Duodenal mucosa (tissue), 2 donors: ENCODE data around the gene MCM10.
"Not testable (repeated sequence)": the region's sequence is repeated elsewhere in the genome, so short reads cannot be mapped to it uniquely, and the experiment has no call there.

ENCODE experiments used
- H3K27ac ChIP-seq: one replicate; pipeline ENCODE4 v1.7.0; 2013; ENCODE audit warnings: low read depth, low read length
- H3K27me3 ChIP-seq, 2 donors: one replicate each; pipeline ENCODE4 v1.7.0; 2013; ENCODE audit warnings: low read length in 2 of 2, control low read depth in 1 of 2; ENCODE audit not compliant: insufficient read depth in 2 of 2, control insufficient read depth in 1 of 2
- H3K36me3 ChIP-seq, 2 donors: one replicate each; pipeline ENCODE4 v1.7.0; 2013; ENCODE audit warnings: low read length in 2 of 2, control low read depth in 1 of 2; ENCODE audit not compliant: insufficient read depth in 2 of 2, control insufficient read depth in 1 of 2
- H3K4me1 ChIP-seq, 2 donors: one replicate each; pipeline ENCODE4 v1.7.0; 2013; ENCODE audit warnings: low read length in 2 of 2, control low read depth in 1 of 2; ENCODE audit not compliant: insufficient read depth in 2 of 2, control insufficient read depth in 1 of 2
- H3K4me3 ChIP-seq, 2 donors: one replicate each; pipeline ENCODE4 v1.7.0; 2013; ENCODE audit warnings: low read length in 2 of 2, low read depth in 1 of 2
- H3K9ac ChIP-seq, 2 donors: one replicate each; pipeline ENCODE4 v1.7.0; 2013; ENCODE audit warnings: low read length in 2 of 2, low read depth in 1 of 2
- H3K9me3 ChIP-seq, 2 donors: one replicate each; pipeline ENCODE4 v1.7.0; 2013; ENCODE audit warnings: low read length in 2 of 2, control low read depth in 1 of 2; ENCODE audit not compliant: control insufficient read depth in 1 of 2

MCM10 gene

GRCh38 chr10:13241613-13242012, 80.3 kb downstream of the MCM10 start:
- no peak overlapping the region for H3K9ac ChIP-seq
- no peaks in the 10 kb centered on the region for H3K4me1 ChIP-seq
- no peaks in the 10 kb centered on the region for H3K27me3 ChIP-seq
- H3K9me3 ChIP-seq = no peaks in the 10 kb centered on the region
- H3K36me3 ChIP-seq = no peaks in the 10 kb centered on the region
- no peak overlapping the region for H3K4me3 ChIP-seq
- no peak overlapping the region for H3K27ac ChIP-seq

- H3K36me3 ChIP-seq, H3K9ac ChIP-seq, H3K27me3 ChIP-seq, H3K4me1 ChIP-seq, H3K27ac ChIP-seq, H3K4me3 ChIP-seq, H3K9me3 ChIP-seq: not testable (repeated sequence)
These were observed 80.9 kb downstream of the MCM10 start for GRCh38 chr10:13242260-13242659.

GRCh38 chr10:13247246-13247645, 85.9 kb downstream of the MCM10 start:
- Histone ChIP-seq H3K9ac (no peak overlapping the region), H3K27ac (no peak overlapping the region), H3K27me3 (no peaks in the 10 kb centered on the region), H3K36me3 (no peaks in the 10 kb centered on the region), H3K4me3 (no peak overlapping the region), H3K9me3 (no peaks in the 10 kb centered on the region), H3K4me1 (no peaks in the 10 kb centered on the region)

DNA sequence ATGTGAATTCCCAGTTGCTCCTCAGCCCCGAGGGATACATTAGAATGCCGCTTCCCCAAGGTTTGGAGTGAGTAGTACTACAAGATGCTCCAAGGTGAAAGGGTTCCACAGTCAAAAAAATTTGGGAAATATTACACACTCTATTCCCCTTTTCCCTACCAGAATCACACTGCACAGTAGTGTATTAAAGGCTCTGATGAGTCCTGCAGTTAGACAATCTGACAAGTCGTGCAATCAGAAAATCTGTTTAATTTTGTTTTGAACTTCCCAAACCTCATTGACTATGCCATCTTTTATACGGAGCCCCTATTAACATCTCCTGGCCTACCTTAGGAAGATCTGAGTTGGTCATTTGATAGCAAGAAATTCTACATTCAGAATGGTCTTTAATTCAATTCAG, 86.4 kb downstream of the MCM10 start:
- Histone ChIP-seq H3K4me1 (no peaks in the 10 kb centered on the region), H3K27me3 (no peaks in the 10 kb centered on the region), H3K9me3 (no peaks in the 10 kb centered on the region), H3K36me3 (no peaks in the 10 kb centered on the region), H3K4me3 (no peak overlapping the region), H3K27ac (no peak overlapping the region), H3K9ac (no peak overlapping the region)

GRCh38 chr10:13253726-13254125, 92.4 kb downstream of the MCM10 start:
- Histone ChIP-seq H3K4me1 (no peaks in the 10 kb centered on the region), H3K9ac (no peak overlapping the region), H3K36me3 (no peaks in the 10 kb centered on the region), H3K27me3 (no peaks in the 10 kb centered on the region), H3K27ac (no peak overlapping the region), H3K9me3 (no peaks in the 10 kb centered on the region), H3K4me3 (no peak overlapping the region)

DNA sequence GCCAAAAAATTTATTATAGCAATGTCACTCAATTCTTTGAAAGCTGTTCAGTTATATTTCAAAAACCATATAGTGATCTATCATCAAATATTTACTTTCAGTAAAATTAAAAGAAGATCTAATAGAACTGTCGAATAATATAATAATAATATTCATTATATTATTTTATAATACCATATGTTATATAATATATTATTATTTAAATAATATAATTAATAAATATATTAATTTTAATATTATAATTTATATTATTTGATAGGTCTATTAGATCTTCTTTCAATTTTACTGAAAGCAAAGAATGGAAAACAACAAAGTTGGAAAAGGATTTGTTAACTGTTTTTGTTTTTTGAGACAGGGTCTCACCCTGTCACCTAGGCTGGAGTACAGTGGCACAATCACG, 95.3 kb downstream of the MCM10 start:
- H3K27me3 ChIP-seq = no peaks in the 10 kb centered on the region
- H3K27ac ChIP-seq = no peak overlapping the region
- no peaks in the 10 kb centered on the region for H3K4me1 ChIP-seq
- H3K36me3 ChIP-seq = no peaks in the 10 kb centered on the region
- no peaks in the 10 kb centered on the region for H3K9me3 ChIP-seq
- H3K9ac ChIP-seq = no peak overlapping the region
- H3K4me3 ChIP-seq = no peak overlapping the region

DNA sequence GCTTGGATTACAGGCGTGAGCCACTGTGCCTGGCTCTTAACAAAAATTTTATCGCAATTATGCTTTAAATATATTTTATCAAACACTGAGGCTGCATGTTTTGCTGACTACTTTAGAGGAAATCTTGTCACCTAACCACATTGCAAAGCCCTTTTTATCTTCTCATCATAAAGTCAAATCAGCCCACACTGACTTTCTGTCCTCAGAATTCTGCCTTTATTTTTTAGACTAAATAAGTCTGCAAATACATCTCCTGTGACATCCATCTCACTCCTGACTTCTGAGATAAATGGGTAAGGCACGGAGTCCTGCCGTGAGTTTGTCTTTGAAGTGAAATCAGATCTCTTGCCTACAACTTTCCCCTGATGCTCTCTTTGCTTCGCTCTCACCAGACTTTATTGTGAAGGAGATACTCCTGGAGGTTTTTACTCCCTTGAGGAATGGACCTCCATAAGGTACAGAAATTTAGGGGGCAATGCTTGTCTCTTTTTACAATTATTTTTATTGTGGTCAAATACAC, 96.3 kb downstream of the MCM10 start:
- Histone ChIP-seq H3K27ac (no peak overlapping the region), H3K9me3 (peaks cover 0 to 4% of the 10 kb centered on the region in 2 donors), H3K9ac (no peak overlapping the region), H3K36me3 (no peaks in the 10 kb centered on the region), H3K4me3 (no peak overlapping the region), H3K27me3 (no peaks in the 10 kb centered on the region), H3K4me1 (no peaks in the 10 kb centered on the region)
